Measurements from ENCODE around the gene UPK1A. TPM values are rescaled to one million over a fixed set of nuclear protein-coding genes. Genes with fewer than 3 reads are reported as not detected.

UPK1A gene
- total and polyA plus RNA-seq, 2 of the 8 experiments (the other 6 are each of a cell fraction or from before 2014, with no cell fraction given): 0.56 to 9.9 TPM

GRCh38 chr19:35644987-35645679, 21.2 kb upstream of the UPK1A start:
- FAIRE-seq (no peak), DNase-seq (ENCODE audit: low read depth in 1 of 2, low spot score in 2 of 2) (peak; percentile 61 to 98)
- no peak overlapping the region for H4K5ac ChIP-seq (ENCODE audit: insufficient read length, low read depth, low read length)
- H3K23me2 ChIP-seq (ENCODE audit: low read depth, low read length): peaks cover 23% of the 10 kb centered on the region; the same call in 1 of the 2 replicates
- H3K27ac ChIP-seq (ENCODE audit: low read depth, low read length): no peak overlapping the region
- H3K27me3 ChIP-seq (replicated peaks in 1 of 4; ENCODE audit: control insufficient read depth in 3 of 4, extremely low read depth in 1 of 4, insufficient read depth in 3 of 4, low read length in 3 of 4): peaks cover 0 to 6% (median 3%) of the 10 kb centered on the region in 4 experiments; a peak in 4 of 7 replicates
- H3K14ac ChIP-seq (ENCODE audit: insufficient read length): no peak overlapping the region
- H3K56ac ChIP-seq (replicated peaks; ENCODE audit: insufficient read length, low read depth, low read length): no peak overlapping the region
- H3K79me1 ChIP-seq (ENCODE audit: low read depth, low read length): no peaks in the 10 kb centered on the region
- H3K79me2 ChIP-seq (ENCODE audit: control insufficient read depth in 1 of 2, insufficient read depth in 2 of 2, low read length in 2 of 2): peaks cover 5 to 15% of the 10 kb centered on the region in 2 experiments; a peak in 3 of 4 replicates
- H3K9ac ChIP-seq (replicated peaks in 1 of 4; ENCODE audit: extremely low read depth in 1 of 4, low read depth in 3 of 4, low read length in 3 of 4): no peak overlapping the region
- H3K36me3 ChIP-seq (ENCODE audit: control insufficient read depth in 2 of 4, insufficient read depth in 4 of 4, low read length in 3 of 4): no peaks in the 10 kb centered on the region
- no peaks in the 10 kb centered on the region for H4K20me1 ChIP-seq (replicated peaks in 1 of 2; ENCODE audit: control insufficient read depth in 1 of 2, insufficient read depth in 2 of 2, low read length in 2 of 2)
- 0 out of 2 replicates have a peak overlapping the region, but pooled peaks have one; percentile 28 for H4K8ac ChIP-seq (ENCODE audit: extremely low read depth, insufficient read depth, low read length)
- no peak overlapping the region for H2BK20ac ChIP-seq (ENCODE audit: low read length)
- peak overlapping the region; percentile 33; the same call in 1 of the 2 replicates for H2AFZ ChIP-seq (ENCODE audit: low read length)
- peak overlapping the region; percentile 34 to 63 (median 52) for H3K4me3 ChIP-seq (ENCODE audit: extremely low read depth in 1 of 4, insufficient read depth in 2 of 4, low read depth in 3 of 4, low read length in 4 of 4)
- peak overlapping the region; percentile 5 for H4K91ac ChIP-seq (replicated peaks; ENCODE audit: insufficient read length, low read length)
- peak overlapping the region; percentile 51 for H3K18ac ChIP-seq (ENCODE audit: extremely low read depth, low read length)
- H3K23ac ChIP-seq (ENCODE audit: insufficient read length): no peak overlapping the region
- H3K4ac ChIP-seq (replicated peaks; ENCODE audit: insufficient read length, low read depth, low read length): peak overlapping the region; percentile 4
- no peaks in the 10 kb centered on the region for H3K9me3 ChIP-seq (ENCODE audit: insufficient read depth in 2 of 2, low read depth in 1 of 2, low read length in 1 of 2)
- WGBS, 2 experiments (ENCODE audit: extremely low coverage in 1 of 2, insufficient coverage in 1 of 2, insufficient read length in 1 of 2, insufficient replicate concordance in 2 of 2, low coverage in 1 of 2, low lambda C conversion rate in 2 of 2, missing lambda C conversion rate in 1 of 2): 31% methylated on average over 10 of the region's 20 CpGs; no CpG with 5 or more reads in 1 of the 2 experiments
- H3K4me2 ChIP-seq (ENCODE audit: insufficient read depth in 1 of 2, low read depth in 2 of 2, low read length in 2 of 2): peak overlapping the region; percentile 85 to 88
- H2BK12ac ChIP-seq (ENCODE audit: low read depth, low read length): 0 out of 2 replicates have a peak overlapping the region, but pooled peaks have one; percentile 28
- TF ChIP-seq SP1 (IDR thresholded peaks at IDR 0.05; ENCODE audit: low read depth, low read length) (no peak), BACH1 (IDR thresholded peaks at IDR 0.05; ENCODE audit: low read length) (no peak), TAF1 (IDR thresholded peaks at IDR 0.05; ENCODE audit: low read depth, low read length) (0 out of 2 replicates have a peak, but pooled peaks have one; percentile 31), POU5F1 (IDR thresholded peaks at IDR 0.05; ENCODE audit: low read depth, low read length) (no peak), CEBPB (IDR thresholded peaks at IDR 0.05; ENCODE audit: low read depth, low read length) (0 out of 2 replicates have a peak, but pooled peaks have one; percentile 1), SIN3A (conservative IDR thresholded peaks at IDR 0.05 in 1 of 2, IDR thresholded peaks at IDR 0.05 in 1 of 2; ENCODE audit: low read depth in 1 of 2, low read length in 2 of 2) (peak; percentile 12 to 60; a peak in 1 of 4 replicates), ASH2L (IDR thresholded peaks at IDR 0.05; ENCODE audit: low read length) (no peak)
- TF ChIP-seq, protein P1, sequence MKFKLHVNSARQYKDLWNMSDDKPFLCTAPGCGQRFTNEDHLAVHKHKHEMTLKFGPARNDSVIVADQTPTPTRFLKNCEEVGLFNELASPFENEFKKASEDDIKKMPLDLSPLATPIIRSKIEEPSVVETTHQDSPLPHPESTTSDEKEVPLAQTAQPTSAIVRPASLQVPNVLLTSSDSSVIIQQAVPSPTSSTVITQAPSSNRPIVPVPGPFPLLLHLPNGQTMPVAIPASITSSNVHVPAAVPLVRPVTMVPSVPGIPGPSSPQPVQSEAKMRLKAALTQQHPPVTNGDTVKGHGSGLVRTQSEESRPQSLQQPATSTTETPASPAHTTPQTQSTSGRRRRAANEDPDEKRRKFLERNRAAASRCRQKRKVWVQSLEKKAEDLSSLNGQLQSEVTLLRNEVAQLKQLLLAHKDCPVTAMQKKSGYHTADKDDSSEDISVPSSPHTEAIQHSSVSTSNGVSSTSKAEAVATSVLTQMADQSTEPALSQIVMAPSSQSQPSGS (IDR thresholded peaks at IDR 0.05; ENCODE audit: low read length): no peak
- peaks cover 7 to 27% (median 16%) of the 10 kb centered on the region in 4 experiments; a peak in 6 of 7 replicates for H3K4me1 ChIP-seq (replicated peaks in 1 of 4; ENCODE audit: control insufficient read depth in 3 of 4, insufficient read depth in 4 of 4, low read length in 3 of 4)
- POLR2A ChIA-PET (ENCODE audit: partially characterized antibody): interaction anchor here (1.0 to 3.4 kb wide), 11 partner anchors 15 to 135 kb away, joined by 3 to 13 read pairs (median 3); partner anchors contain the start of gene HAUS5
- no peak overlapping the region for H2AK5ac ChIP-seq (ENCODE audit: low read depth, low read length)
- H2BK5ac ChIP-seq (ENCODE audit: low read depth, low read length): peak overlapping the region; percentile 28; the same call in 1 of the 2 replicates
- H2BK120ac ChIP-seq (replicated peaks; ENCODE audit: low read depth, low read length): no peak overlapping the region
- H2BK15ac ChIP-seq (ENCODE audit: low read length): peak overlapping the region; percentile 50; the same call in 1 of the 2 replicates
- CTCF ChIA-PET (ENCODE audit: partially characterized antibody): interaction anchor here (1.3 to 3.6 kb wide), 3 partner anchors 57 to 96 kb away, joined by 4 to 17 read pairs (median 10); no protein-coding TSS in a partner anchor

Measured in H1 (cell line).